GM12892 (cell line): ENCODE results near the gene SELL.

Experiments used
- POLR2A ChIP-seq: IDR thresholded peaks from 2 replicates; pipeline ENCODE4 v1.6.1; 2011; ENCODE audit warnings: low read depth, low read length, control low read depth
- POLR2AphosphoS5 ChIP-seq: IDR thresholded peaks from 2 replicates; pipeline ENCODE4 v1.6.1; 2011; ENCODE audit warnings: low read depth, low read length, control low read depth
- TAF1 ChIP-seq: IDR thresholded peaks from 2 replicates; pipeline ENCODE4 v1.6.1; 2011; ENCODE audit warnings: low read depth, mild to moderate bottlenecking, control low read depth, low read length, borderline replicate concordance

DNA sequence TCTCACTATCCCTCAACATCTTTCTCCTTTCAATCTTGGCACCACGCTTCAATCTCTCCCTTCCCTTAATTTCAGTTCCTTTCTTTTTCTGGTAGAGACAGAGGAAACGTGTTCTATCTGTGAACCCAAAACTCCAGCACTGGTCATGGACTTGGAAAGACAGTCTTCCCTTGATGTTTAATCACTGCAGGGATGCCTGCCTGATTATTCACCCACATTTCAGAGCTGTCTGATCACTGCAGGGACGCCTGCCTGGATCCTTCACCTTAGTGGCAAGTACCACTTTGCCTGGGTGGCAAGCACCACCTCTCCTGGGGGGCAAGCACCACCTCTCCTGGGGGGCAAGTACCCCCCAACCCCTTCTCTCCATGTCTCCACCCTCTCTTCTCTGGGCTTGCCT is 27.8 kb downstream of the SELL start:
- TF ChIP-seq POLR2A, result no peak
- no peak for TF ChIP-seq POLR2AphosphoS5
- TF ChIP-seq TAF1, result no peak
